GM13976 (cell line): Measurements from ENCODE around the gene DPF3.

Experiments used
- DNase-seq: peaks from one replicate; pipeline ENCODE4 v3.0.0; 2012; ENCODE audit warnings: low spot score
- in situ Hi-C: fragments of 300-500 bp; cut with MboI; formaldehyde crosslinking; loops from one replicate; pipeline ENCODE4 v1.12.0; 2022; ENCODE audit warnings: low sequenced_read_pairs, mixed read lengths, inconsistent platforms; ENCODE audit not compliant: unreplicated experiment
- TF ChIP-seq, protein P1 (sequence below): IDR thresholded peaks from 2 replicates; pipeline ENCODE4 v1.5.1; 2012; ENCODE audit warnings: borderline replicate concordance, mild to moderate bottlenecking; ENCODE audit not compliant: insufficient read depth; ENCODE audit errors: extremely low read depth, missing control alignments, control extremely low read depth

DPF3 gene

DNA sequence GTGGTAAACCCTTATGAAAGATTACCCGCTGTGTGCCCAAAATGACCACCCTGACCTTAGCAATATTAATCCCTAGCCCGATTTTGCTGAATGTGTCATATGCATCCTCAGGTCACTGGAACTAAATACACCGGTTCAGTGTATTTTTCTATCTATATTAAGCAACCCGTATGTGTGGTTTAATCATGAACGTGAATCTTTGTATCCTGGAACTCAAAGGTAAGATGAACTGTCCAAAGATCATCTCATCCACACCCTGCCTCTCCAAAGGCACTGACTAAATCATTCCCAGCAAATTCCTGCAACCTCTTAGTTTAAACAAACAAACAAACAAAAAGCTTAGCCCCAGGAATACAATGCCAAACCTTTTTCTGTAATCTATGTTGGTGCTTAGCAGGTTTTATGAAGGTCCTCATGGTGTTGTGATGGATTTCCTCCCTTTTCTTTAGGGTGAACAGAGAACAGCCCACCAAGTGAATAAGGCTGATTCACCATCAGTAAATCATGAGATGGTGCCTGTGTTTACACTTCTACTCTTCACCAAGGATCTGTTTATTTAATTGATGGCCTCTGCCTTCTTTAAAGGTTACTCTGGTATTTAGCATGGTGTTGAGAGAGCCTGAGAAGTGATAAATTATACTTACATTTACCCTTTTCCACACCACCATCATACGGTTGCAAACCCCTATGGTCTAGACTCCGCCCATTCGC, 298.6 kb downstream of the DPF3 start:
- no peak for DNase-seq
- TF ChIP-seq, protein P1, sequence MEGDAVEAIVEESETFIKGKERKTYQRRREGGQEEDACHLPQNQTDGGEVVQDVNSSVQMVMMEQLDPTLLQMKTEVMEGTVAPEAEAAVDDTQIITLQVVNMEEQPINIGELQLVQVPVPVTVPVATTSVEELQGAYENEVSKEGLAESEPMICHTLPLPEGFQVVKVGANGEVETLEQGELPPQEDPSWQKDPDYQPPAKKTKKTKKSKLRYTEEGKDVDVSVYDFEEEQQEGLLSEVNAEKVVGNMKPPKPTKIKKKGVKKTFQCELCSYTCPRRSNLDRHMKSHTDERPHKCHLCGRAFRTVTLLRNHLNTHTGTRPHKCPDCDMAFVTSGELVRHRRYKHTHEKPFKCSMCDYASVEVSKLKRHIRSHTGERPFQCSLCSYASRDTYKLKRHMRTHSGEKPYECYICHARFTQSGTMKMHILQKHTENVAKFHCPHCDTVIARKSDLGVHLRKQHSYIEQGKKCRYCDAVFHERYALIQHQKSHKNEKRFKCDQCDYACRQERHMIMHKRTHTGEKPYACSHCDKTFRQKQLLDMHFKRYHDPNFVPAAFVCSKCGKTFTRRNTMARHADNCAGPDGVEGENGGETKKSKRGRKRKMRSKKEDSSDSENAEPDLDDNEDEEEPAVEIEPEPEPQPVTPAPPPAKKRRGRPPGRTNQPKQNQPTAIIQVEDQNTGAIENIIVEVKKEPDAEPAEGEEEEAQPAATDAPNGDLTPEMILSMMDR: no peak
- in situ Hi-C loops: no loop called here

DNA sequence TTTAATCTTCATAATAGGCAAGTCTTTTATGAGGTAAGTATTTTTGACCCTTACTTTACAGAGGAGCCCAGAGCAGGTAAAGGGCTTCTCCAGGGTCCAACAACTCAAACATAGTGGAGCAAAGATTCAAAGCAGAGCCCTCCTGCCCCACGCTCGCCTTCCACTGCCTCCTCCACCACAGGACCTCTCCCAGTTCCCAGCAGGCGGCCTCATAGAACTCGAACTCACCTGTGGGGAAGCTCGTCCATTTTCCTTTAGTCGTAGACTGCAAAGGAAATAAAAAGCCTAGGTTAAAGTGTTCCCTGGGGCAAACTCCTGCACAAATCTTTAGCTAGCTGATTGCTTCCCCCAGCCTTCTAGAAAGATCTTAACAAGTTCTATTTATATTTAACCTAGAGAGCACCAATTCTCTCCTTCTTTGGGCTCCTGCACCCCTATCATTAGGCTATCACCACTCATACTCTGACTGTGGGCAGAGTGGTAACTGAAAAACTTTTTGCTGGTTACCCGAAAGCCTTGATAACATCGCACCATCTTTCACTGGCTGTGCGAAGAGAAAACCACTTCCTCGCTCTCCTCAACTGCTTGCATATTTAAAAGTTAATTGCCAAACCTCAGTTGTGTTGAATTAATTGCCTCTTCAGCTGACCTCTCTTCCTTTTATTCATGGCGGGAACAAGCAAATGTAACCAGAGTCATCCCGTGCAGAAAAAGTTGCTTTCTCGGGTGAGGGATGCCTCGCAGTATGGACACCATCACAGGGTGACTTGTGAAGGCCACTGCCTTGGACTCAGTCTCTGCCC, 299.6 kb downstream of the DPF3 start:
- in situ Hi-C loops: no loop called here
- peak; percentile 26 for DNase-seq
- TF ChIP-seq, protein P1: no peak

DNA sequence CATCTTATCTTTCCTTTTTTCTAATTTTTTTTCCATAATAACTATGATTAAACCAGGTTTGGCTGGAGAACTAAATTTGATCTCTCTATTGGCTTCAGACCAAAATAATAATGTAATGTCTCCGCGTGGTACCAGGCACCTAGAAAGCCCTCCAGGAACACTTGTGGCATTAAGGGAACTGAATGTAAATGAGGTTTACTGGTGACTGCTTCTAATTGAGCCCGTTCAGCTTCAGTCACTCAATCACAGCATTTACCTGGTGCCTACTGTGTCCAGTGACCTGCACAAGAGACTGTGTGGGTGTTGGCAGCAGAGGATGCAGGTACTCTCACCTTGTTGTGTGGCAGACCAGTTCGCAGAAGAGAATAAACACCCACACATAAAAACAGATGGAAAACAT, 302.5 kb downstream of the DPF3 start:
- DNase-seq: no peak
- TF ChIP-seq, protein P1: no peak
- in situ Hi-C loops: no loop called here

DNA sequence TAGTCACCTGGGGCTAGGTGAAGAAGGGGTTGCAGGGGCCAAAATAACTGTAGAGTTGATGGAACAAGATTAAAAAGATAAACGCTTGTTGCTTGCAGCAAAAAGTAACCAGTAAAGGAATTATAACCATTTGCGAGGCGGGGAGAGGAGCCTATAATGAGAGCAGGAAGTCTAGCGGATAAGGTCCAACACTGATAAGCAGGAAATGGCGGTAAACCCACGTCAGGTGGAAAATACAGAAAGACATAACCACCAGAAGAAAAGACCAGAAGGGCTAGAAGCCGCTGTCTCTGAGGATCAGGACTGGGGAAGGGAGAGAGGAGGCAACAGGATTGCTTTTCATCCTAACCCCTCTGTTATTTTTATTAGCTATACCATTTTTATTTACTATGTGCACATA, 303.3 kb downstream of the DPF3 start:
- TF ChIP-seq, protein P1: no peak
- no peak for DNase-seq
- in situ Hi-C loops: no loop called here

DNA sequence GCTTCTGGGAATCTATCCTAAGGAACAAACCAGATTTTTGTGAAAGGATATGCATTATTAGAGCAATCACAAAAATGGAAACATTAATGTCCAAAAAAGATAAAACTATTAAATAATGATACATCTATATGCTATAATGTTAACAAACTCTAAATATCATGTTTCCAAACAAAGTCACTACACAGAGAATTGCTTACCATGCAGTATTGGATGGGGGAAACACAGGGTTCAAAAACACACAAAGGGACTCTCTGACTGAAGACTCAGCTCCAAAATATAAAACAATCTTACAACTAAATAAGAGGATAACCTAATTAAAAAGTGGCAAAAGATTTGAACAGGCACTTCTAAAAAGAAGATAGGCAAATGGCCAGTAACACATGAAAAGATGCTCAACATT, 304.2 kb downstream of the DPF3 start:
- no peak for DNase-seq
- TF ChIP-seq, protein P1: no peak
- in situ Hi-C loops: no loop called here

DNA sequence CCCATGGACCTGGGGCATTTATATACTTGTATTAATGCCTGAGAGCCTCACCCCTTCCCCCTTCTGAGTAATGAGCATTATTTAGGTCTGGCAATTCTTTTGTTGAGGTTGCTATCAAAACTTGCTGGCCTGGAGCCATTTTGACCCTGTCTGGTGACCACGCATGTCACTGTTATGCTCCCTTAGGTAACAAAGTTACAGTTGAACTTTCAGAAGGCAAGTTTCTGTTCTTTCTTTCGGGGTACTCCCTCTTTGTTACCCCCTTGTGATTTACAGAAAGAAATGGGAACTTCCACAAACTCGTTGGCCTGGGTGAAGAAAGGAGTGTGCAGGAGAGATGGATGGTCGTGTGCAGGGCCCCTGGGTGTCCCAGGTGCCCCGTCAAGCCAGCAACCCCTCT, 305.4 kb downstream of the DPF3 start:
- DNase-seq: peak; percentile 43
- TF ChIP-seq, protein P1: no peak
- in situ Hi-C loops: no loop called here
